Naive thymus-derived CD8-positive, alpha-beta T cell (primary cell): Measurements from ENCODE around the gene TRAFD1. TPM values are rescaled to one million over a fixed set of nuclear protein-coding genes. Genes with fewer than 3 reads are reported as not detected.

Experiments used
- ATAC-seq, 2 donors: fragments of 150-1000 bp; cut with Tn5 transposase in 1 of 2; sonication (Bioruptor Pico), chemical (Tn5 transposase) in 1 of 2; 1 replicate in 1 of 2; 2 replicates in 1 of 2; pipeline ENCODE4 v1.10.0; 2021; ENCODE audit warnings: mild to moderate bottlenecking in 2 of 2, moderate library complexity in 2 of 2
- POLR2A ChIA-PET: fragments of 350-600 bp; sonication (Branson Sonifier 250); formaldehyde crosslinking; loops from one replicate; lab custom pipeline; 2021; ENCODE audit warnings: antibody characterized with exemption; lab: Charles Lee
- DNase-seq, 10 donors: peaks; one replicate each; pipeline versions ENCODE4 v3.0.0 to v3.0.0-alpha.2; 2020 to 2022
- H3K27ac Mint-ChIP-seq, 10 donors: one replicate each; pipeline ENCODE4 v1.8.0; 2020 to 2022; ENCODE audit warnings: mild to moderate bottlenecking in 10 of 10, mixed read lengths in 10 of 10, moderate library complexity in 4 of 10, inconsistent platforms in 1 of 10
- H3K27me3 Mint-ChIP-seq, 5 donors: one replicate each; pipeline ENCODE4 v1.8.0; 2021 to 2022; ENCODE audit warnings: mixed read lengths in 5 of 5
- H3K36me3 Mint-ChIP-seq, 3 donors: one replicate each; pipeline ENCODE4 v1.8.0; 2020 to 2022; ENCODE audit warnings: mixed read lengths in 3 of 3, mild to moderate bottlenecking in 2 of 3, inconsistent platforms in 1 of 3
- H3K4me1 Mint-ChIP-seq, 4 donors: one replicate each; pipeline ENCODE4 v1.8.0; 2021 to 2022; ENCODE audit warnings: mixed read lengths in 4 of 4
- H3K4me3 Mint-ChIP-seq, 10 donors: one replicate each; pipeline ENCODE4 v1.8.0; 2020 to 2022; ENCODE audit warnings: mild to moderate bottlenecking in 10 of 10, mixed read lengths in 10 of 10, moderate library complexity in 6 of 10, inconsistent platforms in 1 of 10
- H3K9me3 Mint-ChIP-seq, 9 donors: one replicate each; pipeline ENCODE4 v1.8.0; 2020 to 2022; ENCODE audit warnings: mixed read lengths in 9 of 9, mild to moderate bottlenecking in 3 of 9, inconsistent platforms in 1 of 9, moderate library complexity in 1 of 9
- polyA plus RNA-seq, 3 donors: library from polyadenylated mRNA; unstranded; fragments of 300-500 nt; fragmentation: Illumina TruSeq; gene quantifications; one replicate each; pipeline ENCODE4 v1.2.3, GENCODE V29; 2021
- total RNA-seq, 8 experiments: library from RNA in 2 of 8; stranded (reverse) in 2 of 8; gene quantifications; one replicate each; pipeline ENCODE4 v1.2.3 and lab custom pipeline; 2021 to 2026

Gene TRAFD1
- total and polyA plus RNA-seq, 5 experiments from 2014 or later, result 32.5 to 57.6 (median 38.4) TPM

DNA sequence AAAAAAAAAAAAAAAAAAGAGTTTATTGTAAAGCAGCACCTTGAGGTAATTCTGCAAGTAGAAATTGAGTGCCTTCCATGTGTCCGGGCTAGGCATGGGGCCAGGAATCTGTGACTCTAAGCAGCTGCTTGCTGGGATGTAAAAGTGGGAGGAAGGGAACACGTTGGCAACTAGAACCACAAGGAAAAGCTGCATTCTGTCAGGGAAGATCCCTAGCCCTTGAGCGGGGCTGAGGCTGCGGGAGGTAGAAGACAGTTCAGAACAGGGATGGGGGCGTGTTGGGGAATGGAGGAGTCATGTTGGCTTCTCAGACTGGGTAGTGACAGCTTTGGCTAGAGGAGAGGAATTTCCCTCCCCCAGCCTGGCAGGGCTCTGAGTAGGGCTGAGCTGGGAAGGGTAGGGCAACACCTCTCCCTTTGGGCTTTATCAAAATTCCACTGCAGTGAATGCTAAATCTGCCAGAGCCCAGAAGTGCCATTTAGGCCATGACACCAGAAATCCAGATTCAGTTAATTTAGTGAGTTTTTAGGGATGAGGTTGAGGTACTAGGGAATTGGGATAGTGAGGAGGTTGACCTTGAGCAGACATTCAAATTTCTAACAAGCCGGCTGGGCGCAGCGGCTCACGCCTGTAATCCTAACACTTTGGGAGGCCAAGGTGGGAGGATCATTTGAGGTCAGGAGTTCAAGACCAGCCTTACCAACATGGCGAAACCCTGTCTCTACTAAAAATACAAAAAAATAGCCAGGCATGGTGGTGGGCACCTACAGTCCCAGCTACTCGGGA lies 3.4 kb upstream of the TRAFD1 start:
- H3K9me3 Mint-ChIP-seq, result no peaks in the 10 kb centered on the region
- H3K4me3 Mint-ChIP-seq, result no peak overlapping the region
- peak overlapping the region in 1 of 10 donors; percentile 40 for H3K27ac Mint-ChIP-seq
- H3K36me3 Mint-ChIP-seq, result no peaks in the 10 kb centered on the region
- POLR2A ChIA-PET, result interaction anchor here (0.7 kb wide), 1 partner anchor 899 kb away, joined by 3 read pairs; no protein-coding TSS in a partner anchor
- DNase-seq (no peak), ATAC-seq (no peak)
- no peaks in the 10 kb centered on the region for H3K27me3 Mint-ChIP-seq
- H3K4me1 Mint-ChIP-seq, result peaks cover 4 to 18% (median 13%) of the 10 kb centered on the region in 4 donors

DNA sequence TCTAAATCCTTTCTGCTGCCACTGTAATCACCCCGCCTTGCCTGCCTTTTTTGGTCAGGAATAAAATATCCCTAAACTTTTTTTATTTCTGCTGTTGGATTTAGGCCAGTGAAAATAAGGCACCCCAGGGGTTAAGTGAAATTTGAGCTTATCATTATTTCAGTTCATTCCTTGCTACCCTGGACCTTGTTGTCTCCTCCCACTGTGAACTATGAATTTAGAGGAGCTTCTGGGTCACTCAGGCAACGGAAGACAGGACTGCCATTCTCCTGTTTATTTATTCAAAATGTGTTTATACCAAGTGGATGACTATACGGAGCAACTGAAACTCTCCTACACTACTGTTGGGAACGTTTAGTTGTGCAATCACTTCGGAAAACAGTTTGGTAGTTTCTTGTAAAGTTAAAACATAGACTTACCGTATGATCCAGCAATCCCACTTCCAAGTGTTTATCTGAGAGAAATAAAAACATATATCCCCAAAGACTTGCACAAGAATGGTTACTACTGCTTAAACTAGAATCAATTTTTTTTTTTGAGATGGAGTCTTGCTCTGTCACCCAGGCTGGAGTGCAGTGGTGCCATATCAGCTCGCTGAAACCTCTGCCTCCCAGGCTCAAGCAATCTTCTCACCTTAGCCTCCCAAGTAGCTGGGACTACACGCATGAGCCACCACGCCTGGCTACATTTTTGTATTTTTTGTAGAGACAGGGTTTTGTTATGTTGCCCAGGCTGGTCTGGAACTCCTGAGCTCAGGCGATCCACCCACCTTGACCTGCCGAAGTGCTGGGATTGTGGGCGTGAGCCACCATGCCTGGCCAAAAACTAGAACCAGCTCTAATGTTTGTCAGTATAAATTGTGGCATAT lies 2.3 kb upstream of the TRAFD1 start:
- peaks cover 7 to 24% (median 18%) of the 10 kb centered on the region in 4 donors for H3K4me1 Mint-ChIP-seq
- no peaks in the 10 kb centered on the region for H3K27me3 Mint-ChIP-seq
- no peaks in the 10 kb centered on the region for H3K9me3 Mint-ChIP-seq
- ATAC-seq, result no peak
- POLR2A ChIA-PET, result interaction anchor here (4.3 kb wide), 1 partner anchor 15 kb away, joined by 81 read pairs; the partner anchor contains the start of gene NAA25
- H3K36me3 Mint-ChIP-seq, result no peaks in the 10 kb centered on the region
- no peak overlapping the region for H3K4me3 Mint-ChIP-seq
- DNase-seq, result no peak
- no peak overlapping the region for H3K27ac Mint-ChIP-seq

DNA sequence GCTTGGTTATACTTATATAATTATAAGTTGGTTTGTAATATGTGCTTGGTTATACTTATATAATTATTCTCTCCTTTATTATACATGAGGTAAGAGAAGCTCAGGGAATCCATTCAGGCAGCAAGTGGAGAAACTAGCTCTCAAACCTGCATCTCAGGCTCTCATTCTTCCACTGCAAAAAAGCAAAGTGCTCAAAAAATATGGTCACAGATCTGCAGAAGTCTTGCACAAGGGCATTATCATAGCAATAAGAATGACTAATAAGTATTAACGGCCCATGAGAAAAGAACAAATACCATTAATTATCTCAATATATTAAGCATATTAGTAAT lies 476 bp upstream of the TRAFD1 start:
- Mint-ChIP-seq H3K4me1 (peaks cover 9 to 41% (median 33%) of the 10 kb centered on the region in 4 donors), H3K4me3 (peak overlapping the region in 7 of 10 donors; percentile 50 to 92 (median 84)), H3K9me3 (no peaks in the 10 kb centered on the region), H3K27me3 (no peaks in the 10 kb centered on the region), H3K27ac (peak overlapping the region in 7 of 10 donors; percentile 34 to 92 (median 84)), H3K36me3 (no peaks in the 10 kb centered on the region)
- POLR2A ChIA-PET, result interaction anchor here (0.6 to 4.3 kb wide), 6 partner anchors 8 to 112 kb away, joined by 3 to 81 read pairs (median 10); partner anchors contain the start of genes ERP29, NAA25 and TMEM116
- ATAC-seq (no peak), DNase-seq (no peak)

DNA sequence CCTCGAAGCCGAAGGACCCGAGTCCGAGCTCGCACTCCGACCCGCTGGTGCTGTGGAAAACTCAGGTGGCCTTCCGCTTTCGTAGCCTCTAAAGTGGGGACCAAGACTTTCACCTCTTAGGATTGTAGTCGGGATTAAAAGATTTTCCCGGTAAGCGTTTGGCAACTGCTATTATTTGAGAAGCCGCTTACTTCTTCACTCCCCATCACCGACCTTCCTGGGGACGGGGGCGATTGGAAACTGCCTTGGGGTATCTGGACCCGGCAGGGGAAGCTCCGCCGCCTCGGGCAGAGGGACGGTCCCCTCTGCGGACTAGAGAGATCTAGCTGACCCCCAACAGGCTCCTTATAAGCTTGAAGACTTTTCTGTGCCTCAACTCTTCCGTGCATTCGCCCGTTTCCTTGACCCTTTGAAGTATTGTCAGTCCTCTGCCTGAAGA lies 659 bp downstream of the TRAFD1 start:
- peaks cover 10 to 51% (median 41%) of the 10 kb centered on the region in 4 donors for H3K4me1 Mint-ChIP-seq
- H3K27me3 Mint-ChIP-seq, result no peaks in the 10 kb centered on the region
- H3K27ac Mint-ChIP-seq, result peak overlapping the region; percentile 72 to 92 (median 86)
- peak overlapping the region; percentile 70 to 93 (median 86) for H3K4me3 Mint-ChIP-seq
- peaks cover 0 to 3% (median 0%) of the 10 kb centered on the region in 3 donors for H3K36me3 Mint-ChIP-seq
- POLR2A ChIA-PET, result interaction anchor here (0.6 to 4.3 kb wide), 9 partner anchors 13 to 513 kb away, joined by 3 to 81 read pairs (median 4); partner anchors contain the start of genes ERP29, NAA25 and TMEM116
- ATAC-seq (no peak), DNase-seq (peak in 1 of 10 donors; percentile 11)
- H3K9me3 Mint-ChIP-seq, result no peaks in the 10 kb centered on the region

DNA sequence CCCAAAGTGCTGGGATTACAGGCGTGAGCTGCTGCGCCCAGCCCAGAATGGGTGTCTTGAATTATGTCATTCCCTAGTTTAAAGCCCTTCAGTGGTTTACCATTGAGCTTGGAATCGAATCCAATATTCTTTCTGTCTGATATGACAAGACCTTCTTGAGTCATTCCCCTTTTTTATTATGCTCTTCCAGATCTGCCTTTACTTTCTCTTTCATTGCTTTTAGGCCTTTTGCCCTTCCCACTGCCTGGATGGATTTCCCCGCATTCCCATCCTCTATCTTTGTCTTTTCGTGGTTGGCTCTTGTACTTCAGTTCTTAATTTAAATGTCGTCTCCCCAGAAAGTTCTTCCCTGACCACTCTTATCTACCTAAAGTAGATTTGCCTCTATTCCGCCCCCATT lies 1.6 kb downstream of the TRAFD1 start:
- peak overlapping the region; percentile 72 to 92 (median 86) for H3K27ac Mint-ChIP-seq
- H3K4me1 Mint-ChIP-seq, result peaks cover 14 to 60% (median 48%) of the 10 kb centered on the region in 4 donors
- ATAC-seq, result no peak
- DNase-seq, result no peak
- H3K4me3 Mint-ChIP-seq, result peak overlapping the region; percentile 70 to 93 (median 86)
- no peaks in the 10 kb centered on the region for H3K9me3 Mint-ChIP-seq
- H3K27me3 Mint-ChIP-seq, result no peaks in the 10 kb centered on the region
- peaks cover 0 to 5% (median 0%) of the 10 kb centered on the region in 3 donors for H3K36me3 Mint-ChIP-seq
- POLR2A ChIA-PET, result interaction anchor here (0.6 to 4.3 kb wide), 5 partner anchors 15 to 63 kb away, joined by 3 to 81 read pairs (median 6); partner anchors contain the start of gene NAA25

DNA sequence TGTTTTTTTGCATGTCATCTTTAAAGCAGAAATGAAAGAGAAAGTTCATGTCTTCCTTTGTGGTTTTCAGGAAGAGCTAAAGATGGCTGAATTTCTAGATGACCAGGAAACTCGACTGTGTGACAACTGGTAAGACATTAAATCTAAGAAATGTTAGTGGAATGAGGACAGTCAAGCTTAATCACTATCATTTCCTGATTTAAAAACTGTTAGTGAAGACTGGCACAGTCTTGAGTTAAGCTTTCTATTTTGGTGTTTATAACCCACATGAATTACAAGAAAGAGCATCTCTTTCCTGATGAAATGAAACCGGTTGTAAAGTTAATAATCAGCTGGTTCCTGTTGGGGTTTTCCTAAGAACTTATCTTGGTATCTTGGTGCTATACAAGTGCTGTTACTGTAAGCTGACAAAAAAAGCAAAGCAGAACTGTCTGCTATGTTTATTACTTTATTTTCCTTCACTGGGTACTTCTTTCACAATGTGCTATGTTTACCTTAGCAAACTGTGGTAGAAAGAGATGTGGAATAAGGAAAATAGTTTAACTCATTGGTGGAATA lies 5.2 kb downstream of the TRAFD1 start:
- DNase-seq, result peak in 3 of 10 donors; percentile 49 to 68 (median 66)
- Mint-ChIP-seq H3K27me3 (no peaks in the 10 kb centered on the region), H3K36me3 (peaks cover 0 to 24% (median 3%) of the 10 kb centered on the region in 3 donors), H3K4me3 (peak overlapping the region; percentile 35 to 76 (median 60)), H3K27ac (peak overlapping the region; percentile 48 to 93 (median 86)), H3K9me3 (no peaks in the 10 kb centered on the region), H3K4me1 (peaks cover 14 to 67% (median 59%) of the 10 kb centered on the region in 4 donors)
- ATAC-seq, result peak; percentile 56 to 75
- POLR2A ChIA-PET, result interaction anchor here (0.6 to 3.3 kb wide), 6 partner anchors 20 to 117 kb away, joined by 3 to 14 read pairs (median 4); partner anchors contain the start of genes ERP29, NAA25 and TMEM116

DNA sequence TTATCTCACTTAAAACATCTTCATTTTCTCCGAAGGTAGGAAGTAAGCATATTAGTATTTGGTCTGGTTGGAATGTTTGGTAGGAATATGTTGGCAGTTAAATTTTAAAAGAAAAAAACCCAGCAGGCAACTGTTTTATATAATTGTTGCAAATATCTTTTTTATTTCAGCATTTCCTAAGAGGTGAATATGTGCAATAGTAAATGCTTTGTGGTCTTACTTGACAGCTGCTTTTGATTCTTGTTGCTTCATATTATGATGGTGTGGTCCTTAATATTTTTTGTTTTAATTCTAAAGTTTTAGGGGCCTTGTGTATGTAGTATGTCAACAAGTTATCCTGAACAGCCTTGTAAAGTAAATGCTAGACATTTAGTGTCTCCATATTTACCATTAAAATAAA lies 6.3 kb downstream of the TRAFD1 start:
- no peaks in the 10 kb centered on the region for H3K27me3 Mint-ChIP-seq
- POLR2A ChIA-PET, result no interaction called here
- ATAC-seq (no peak), DNase-seq (no peak)
- H3K27ac Mint-ChIP-seq, result peak overlapping the region in 7 of 10 donors; percentile 24 to 93 (median 84)
- H3K4me3 Mint-ChIP-seq, result peak overlapping the region in 5 of 10 donors; percentile 13 to 71 (median 50)
- H3K4me1 Mint-ChIP-seq, result peaks cover 11 to 60% (median 52%) of the 10 kb centered on the region in 4 donors
- no peaks in the 10 kb centered on the region for H3K9me3 Mint-ChIP-seq
- peaks cover 0 to 32% (median 3%) of the 10 kb centered on the region in 3 donors for H3K36me3 Mint-ChIP-seq

DNA sequence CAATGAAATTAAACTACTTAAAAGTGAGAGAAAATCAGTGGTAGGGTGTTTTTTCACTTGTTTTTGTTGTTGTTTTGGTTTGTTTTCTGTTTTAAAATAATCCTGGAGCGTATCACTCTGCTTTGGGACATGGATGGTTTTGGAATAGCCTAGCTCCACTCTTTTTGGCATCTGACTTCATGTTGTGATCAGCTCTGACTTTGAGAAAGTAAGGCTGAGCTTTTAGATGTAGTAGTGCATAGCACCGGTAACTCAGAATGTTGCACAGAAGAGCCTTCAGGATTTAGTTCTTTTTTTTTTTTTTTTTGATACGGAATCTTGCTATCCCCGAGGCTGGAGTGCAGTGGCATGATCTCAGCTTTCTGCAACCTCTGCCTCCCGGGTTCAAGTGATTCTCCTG lies 8.1 kb downstream of the TRAFD1 start:
- peaks cover 7 to 45% (median 40%) of the 10 kb centered on the region in 4 donors for H3K4me1 Mint-ChIP-seq
- ATAC-seq (no peak), DNase-seq (no peak)
- peaks cover 0 to 44% (median 5%) of the 10 kb centered on the region in 3 donors for H3K36me3 Mint-ChIP-seq
- POLR2A ChIA-PET, result interaction anchor here (0.7 to 1.7 kb wide), 5 partner anchors 9 to 25 kb away, joined by 3 to 9 read pairs (median 3); partner anchors contain the start of gene NAA25
- peak overlapping the region in 2 of 10 donors; percentile 57 to 93 for H3K27ac Mint-ChIP-seq
- no peaks in the 10 kb centered on the region for H3K27me3 Mint-ChIP-seq
- no peaks in the 10 kb centered on the region for H3K9me3 Mint-ChIP-seq
- H3K4me3 Mint-ChIP-seq, result no peak overlapping the region

DNA sequence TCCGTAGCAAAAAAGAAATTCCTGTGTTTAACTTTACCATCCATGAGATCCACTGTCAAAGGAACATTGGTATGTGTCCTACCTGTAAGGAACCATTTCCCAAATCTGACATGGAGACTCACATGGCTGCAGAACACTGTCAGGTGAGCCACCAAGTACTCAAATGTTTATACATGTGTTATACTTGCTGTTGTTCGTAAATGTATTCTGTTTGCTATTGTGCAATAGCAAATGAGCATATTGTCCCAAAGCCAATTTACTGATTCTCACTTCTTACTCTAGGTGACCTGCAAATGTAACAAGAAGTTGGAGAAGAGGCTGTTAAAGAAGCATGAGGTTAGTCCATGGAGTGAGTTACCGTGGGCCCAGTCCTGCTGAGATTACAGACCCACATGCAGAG lies 9.4 kb downstream of the TRAFD1 start:
- Mint-ChIP-seq H3K36me3 (peaks cover 0 to 54% (median 5%) of the 10 kb centered on the region in 3 donors), H3K4me3 (no peak overlapping the region), H3K9me3 (no peaks in the 10 kb centered on the region), H3K27ac (no peak overlapping the region), H3K27me3 (no peaks in the 10 kb centered on the region), H3K4me1 (peaks cover 5 to 33% (median 29%) of the 10 kb centered on the region in 4 donors)
- ATAC-seq, result no peak
- POLR2A ChIA-PET, result interaction anchor here (0.7 kb wide), 1 partner anchor 10 kb away, joined by 4 read pairs; no protein-coding TSS in a partner anchor
- no peak for DNase-seq

DNA sequence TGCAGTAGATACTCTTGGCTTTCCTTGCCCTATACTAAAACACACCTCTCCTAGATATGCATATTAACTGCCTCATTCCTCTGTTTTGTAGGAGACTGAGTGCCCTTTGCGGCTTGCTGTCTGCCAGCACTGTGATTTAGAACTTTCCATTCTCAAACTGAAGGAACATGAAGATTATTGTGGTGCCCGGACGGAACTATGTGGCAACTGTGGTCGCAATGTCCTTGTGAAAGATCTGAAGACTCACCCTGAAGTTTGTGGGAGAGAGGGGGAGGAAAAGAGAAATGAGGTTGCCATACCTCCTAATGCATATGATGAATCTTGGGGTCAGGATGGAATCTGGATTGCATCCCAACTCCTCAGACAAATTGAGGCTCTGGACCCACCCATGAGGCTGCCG lies 15.4 kb downstream of the TRAFD1 start:
- Mint-ChIP-seq H3K27me3 (no peaks in the 10 kb centered on the region), H3K36me3 (peaks cover 5 to 88% (median 23%) of the 10 kb centered on the region in 3 donors), H3K9me3 (no peaks in the 10 kb centered on the region), H3K4me1 (peaks cover 0 to 12% (median 3%) of the 10 kb centered on the region in 4 donors), H3K27ac (peak overlapping the region in 3 of 10 donors; percentile 33 to 84 (median 33)), H3K4me3 (no peak overlapping the region)
- DNase-seq (no peak), ATAC-seq (no peak)
- POLR2A ChIA-PET, result no interaction called here

DNA sequence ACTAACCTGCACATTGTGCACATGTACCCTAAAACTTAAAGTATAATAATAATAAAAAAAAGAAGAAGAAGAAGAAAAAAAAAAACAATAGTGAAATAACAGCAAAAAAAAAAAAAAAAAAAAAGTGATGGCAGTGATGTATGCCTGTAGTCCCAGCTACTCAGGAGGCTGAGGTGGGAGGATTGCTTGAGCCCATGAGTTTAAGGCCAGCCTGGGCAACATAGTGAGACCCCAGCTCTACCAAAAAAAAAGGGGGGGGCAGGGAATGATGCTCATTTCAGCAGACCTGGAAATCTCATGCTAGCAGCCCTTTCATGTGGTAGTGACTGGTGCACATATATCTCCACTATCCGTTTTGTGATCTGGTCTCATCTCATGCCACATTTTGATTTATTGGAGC lies 20.8 kb downstream of the TRAFD1 start:
- ATAC-seq (no peak), DNase-seq (no peak)
- Mint-ChIP-seq H3K27me3 (no peaks in the 10 kb centered on the region), H3K4me1 (peaks cover 3 to 13% (median 7%) of the 10 kb centered on the region in 4 donors), H3K9me3 (no peaks in the 10 kb centered on the region), H3K27ac (peak overlapping the region in 7 of 10 donors; percentile 11 to 74 (median 58)), H3K4me3 (no peak overlapping the region), H3K36me3 (peaks cover 0 to 92% (median 27%) of the 10 kb centered on the region in 3 donors)
- POLR2A ChIA-PET, result interaction anchor here (0.7 to 0.9 kb wide), 3 partner anchors 13 to 94 kb away, joined by 3 to 5 read pairs (median 5); no protein-coding TSS in a partner anchor
